H1 (cell line): ENCODE measurements around the gene PHKA1. TPM values are rescaled to one million over a fixed set of nuclear protein-coding genes. Genes with fewer than 3 reads are reported as not detected.

ENCODE experiments used
- CTCF ChIA-PET: fragments of 300-600 bp; sonication (Branson Sonifier 250); formaldehyde crosslinking; loops from one replicate; lab custom pipeline; 2021; ENCODE audit not compliant: partially characterized antibody; lab: Charles Lee
- POLR2A ChIA-PET: fragments of 300-600 bp; sonication (Branson Sonifier 250); formaldehyde crosslinking; loops from one replicate; lab custom pipeline; 2021; ENCODE audit warnings: inconsistent platforms; ENCODE audit not compliant: partially characterized antibody; lab: Charles Lee
- DNase-seq, 2 experiments: peaks; one replicate each; pipeline versions ENCODE4 v3.0.0 to v3.0.0-alpha.2; 2010 to 2022; ENCODE audit warnings: low spot score in 2 of 2, low read depth in 1 of 2, mixed read lengths in 1 of 2
- FAIRE-seq: peaks from 2 replicates; lab custom pipeline; 2011; peaks lifted over from hg19 to GRCh38; lab: Jason Lieb, UNC
- H2AFZ ChIP-seq: 2 replicates; pipeline ENCODE4 v1.8.1; 2012; ENCODE audit warnings: low read length, inconsistent platforms
- H2AK5ac ChIP-seq: 2 replicates; pipeline ENCODE4 v1.6.1; 2013; ENCODE audit warnings: low read depth, low read length
- H2BK120ac ChIP-seq: replicated peaks from 2 replicates; pipeline ENCODE3; 2013; ENCODE audit warnings: low read depth, low read length, inconsistent platforms
- H2BK12ac ChIP-seq: 2 replicates; pipeline ENCODE4 v1.6.1; 2013; ENCODE audit warnings: low read depth, low read length
- H2BK15ac ChIP-seq: 2 replicates; pipeline ENCODE4 v1.6.1; 2013; ENCODE audit warnings: low read length
- H2BK20ac ChIP-seq: 2 replicates; pipeline ENCODE4 v1.6.1; 2013; ENCODE audit warnings: low read length
- H2BK5ac ChIP-seq: 2 replicates; pipeline ENCODE4 v1.6.1; 2013; ENCODE audit warnings: low read depth, low read length
- H3K14ac ChIP-seq: 2 replicates; pipeline ENCODE4 v1.6.1; 2013; ENCODE audit warnings: inconsistent platforms; ENCODE audit not compliant: insufficient read length
- H3K18ac ChIP-seq: 2 replicates; pipeline ENCODE4 v1.6.1; 2013; ENCODE audit warnings: low read length; ENCODE audit errors: extremely low read depth
- H3K23ac ChIP-seq: 2 replicates; pipeline ENCODE4 v1.6.1; 2013; ENCODE audit warnings: inconsistent platforms; ENCODE audit not compliant: insufficient read length
- H3K23me2 ChIP-seq: 2 replicates; pipeline ENCODE4 v1.6.1; 2013; ENCODE audit warnings: low read depth, low read length
- H3K27ac ChIP-seq: 2 replicates; pipeline ENCODE4 v1.6.1; 2011; ENCODE audit warnings: low read depth, low read length, inconsistent platforms
- H3K27me3 ChIP-seq, 4 experiments: replicated peaks in 1 of 4; 1 replicate in 1 of 4; 2 replicates in 3 of 4; pipeline versions ENCODE4 v1.6.1 to v1.8.1; 2011 to 2013; ENCODE audit warnings: low read length in 3 of 4, mild to moderate bottlenecking in 3 of 4, inconsistent platforms in 2 of 4, mixed read lengths in 2 of 4, moderate library complexity in 1 of 4; ENCODE audit not compliant: control insufficient read depth in 3 of 4, insufficient read depth in 3 of 4; ENCODE audit errors: extremely low read depth in 1 of 4
- H3K36me3 ChIP-seq, 4 experiments: 2 replicates each; pipeline versions ENCODE4 v1.6.1 to v1.8.1; 2011 to 2013; ENCODE audit warnings: mild to moderate bottlenecking in 4 of 4, low read length in 3 of 4, moderate library complexity in 2 of 4, control low read depth in 1 of 4, inconsistent platforms in 1 of 4; ENCODE audit not compliant: insufficient read depth in 4 of 4, control insufficient read depth in 2 of 4
- H3K4ac ChIP-seq: replicated peaks from 2 replicates; pipeline ENCODE3; 2013; ENCODE audit warnings: low read length, low read depth, mixed read lengths, inconsistent platforms; ENCODE audit not compliant: insufficient read length
- H3K4me1 ChIP-seq, 4 experiments: replicated peaks in 1 of 4; 1 replicate in 1 of 4; 2 replicates in 3 of 4; pipeline versions ENCODE4 v1.6.1 to v1.8.1; 2011 to 2013; ENCODE audit warnings: low read length in 3 of 4, inconsistent platforms in 2 of 4, mixed read lengths in 1 of 4; ENCODE audit not compliant: insufficient read depth in 4 of 4, control insufficient read depth in 3 of 4
- H3K4me2 ChIP-seq, 2 experiments: 2 replicates each; pipeline versions ENCODE4 v1.6.1 to v1.8.1; 2011 to 2013; ENCODE audit warnings: low read depth in 2 of 2, low read length in 2 of 2, control low read depth in 1 of 2, inconsistent platforms in 1 of 2, mild to moderate bottlenecking in 1 of 2; ENCODE audit not compliant: insufficient read depth in 1 of 2
- H3K4me3 ChIP-seq, 4 experiments: fragments of 200-600, 300-600 bp in 1 of 4; sonication (generic), shearing (Covaris generic), sonication (Bioruptor Twin) in 1 of 4; 2 replicates each; pipeline versions ENCODE4 v1.5.1 to v1.8.1; 2011 to 2016; ENCODE audit warnings: low read length in 4 of 4, low read depth in 3 of 4, control low read depth in 2 of 4, inconsistent platforms in 2 of 4, mild to moderate bottlenecking in 2 of 4, mixed read lengths in 1 of 4, moderate library complexity in 1 of 4; ENCODE audit not compliant: insufficient read depth in 2 of 4; ENCODE audit errors: extremely low read depth in 1 of 4
- H3K56ac ChIP-seq: replicated peaks from 2 replicates; pipeline ENCODE3; 2013; ENCODE audit warnings: low read depth, mild to moderate bottlenecking, mixed read lengths, low read length, inconsistent platforms; ENCODE audit not compliant: insufficient read length
- H3K79me1 ChIP-seq: 2 replicates; pipeline ENCODE4 v1.6.1; 2013; ENCODE audit warnings: low read depth, low read length, control low read depth
- H3K79me2 ChIP-seq, 2 experiments: 2 replicates each; pipeline versions ENCODE4 v1.6.1 to v1.8.1; 2012 to 2013; ENCODE audit warnings: low read length in 2 of 2, mild to moderate bottlenecking in 2 of 2, inconsistent platforms in 1 of 2; ENCODE audit not compliant: insufficient read depth in 2 of 2, control insufficient read depth in 1 of 2
- H3K9ac ChIP-seq, 4 experiments: replicated peaks in 1 of 4; 1 replicate in 1 of 4; 2 replicates in 3 of 4; pipeline versions ENCODE4 v1.6.1 to v1.8.1; 2011 to 2013; ENCODE audit warnings: low read depth in 3 of 4, low read length in 3 of 4, control low read depth in 2 of 4, mild to moderate bottlenecking in 2 of 4, moderate library complexity in 2 of 4, inconsistent platforms in 1 of 4; ENCODE audit errors: extremely low read depth in 1 of 4
- H3K9me3 ChIP-seq, 2 experiments: 2 replicates each; pipeline versions ENCODE4 v1.6.1 to v1.8.1; 2012 to 2013; ENCODE audit warnings: mild to moderate bottlenecking in 2 of 2, moderate library complexity in 2 of 2, control low read depth in 1 of 2, inconsistent platforms in 1 of 2, low read depth in 1 of 2, low read length in 1 of 2, mixed read lengths in 1 of 2; ENCODE audit not compliant: insufficient read depth in 2 of 2
- H4K20me1 ChIP-seq, 2 experiments: replicated peaks in 1 of 2; 2 replicates each; pipeline versions ENCODE3 to v1.8.1; 2011 to 2013; ENCODE audit warnings: inconsistent platforms in 2 of 2, low read length in 2 of 2, mild to moderate bottlenecking in 1 of 2; ENCODE audit not compliant: insufficient read depth in 2 of 2, control insufficient read depth in 1 of 2
- H4K5ac ChIP-seq: 2 replicates; pipeline ENCODE4 v1.6.1; 2013; ENCODE audit warnings: low read length, low read depth, mixed read lengths, inconsistent platforms; ENCODE audit not compliant: insufficient read length
- H4K8ac ChIP-seq: 2 replicates; pipeline ENCODE4 v1.8.0; 2013; ENCODE audit warnings: mild to moderate bottlenecking, moderate library complexity, low read length, inconsistent platforms; ENCODE audit not compliant: insufficient read depth; ENCODE audit errors: extremely low read depth
- H4K91ac ChIP-seq: replicated peaks from 2 replicates; pipeline ENCODE3; 2013; ENCODE audit warnings: low read length, mixed read lengths, inconsistent platforms; ENCODE audit not compliant: insufficient read length
- SIN3A ChIP-seq, 2 experiments: IDR thresholded peaks in 1 of 2; conservative IDR thresholded peaks in 1 of 2; 2 replicates each; pipeline ENCODE4 v1.6.1; 2011 to 2012; ENCODE audit warnings: low read length in 2 of 2, improper control_type of control experiment in 1 of 2, low read depth in 1 of 2, mild to moderate bottlenecking in 1 of 2
- TAF1 ChIP-seq: IDR thresholded peaks from 2 replicates; pipeline ENCODE4 v1.6.1; 2011; ENCODE audit warnings: mild to moderate bottlenecking, low read depth, low read length
- polyA plus RNA-seq, 7 experiments: library from polyadenylated mRNA; depleted of rRNA in 3 of 7; stranded (reverse) in 5 of 7; unstranded in 2 of 7; fragments of >200 nt in 5 of 7; fragments of 200-250 nt in 2 of 7; gene quantifications; 1 replicate in 5 of 7; 2 replicates in 1 of 7; 4 replicates in 1 of 7; pipeline versions ENCODE4 v1.2.1 to v1.2.3, GENCODE V29; 2011 to 2013; ENCODE audit warnings: missing spikeins in 2 of 7, mixed read lengths in 2 of 7
- total RNA-seq: library from RNA; stranded (reverse); fragmentation: NEBNext Ultra II Directional; extraction: Animal tissue kit (Norgen Biotek cat#: 25700); gene quantifications from 2 replicates; pipeline ENCODE4 v1.2.1, GENCODE V29; 2021

The PHKA1 gene
- total and polyA plus RNA-seq, 2 of the 8 experiments (the other 6 are each of a cell fraction or from before 2014, with no cell fraction given), result 4.2 to 7.2 TPM

DNA sequence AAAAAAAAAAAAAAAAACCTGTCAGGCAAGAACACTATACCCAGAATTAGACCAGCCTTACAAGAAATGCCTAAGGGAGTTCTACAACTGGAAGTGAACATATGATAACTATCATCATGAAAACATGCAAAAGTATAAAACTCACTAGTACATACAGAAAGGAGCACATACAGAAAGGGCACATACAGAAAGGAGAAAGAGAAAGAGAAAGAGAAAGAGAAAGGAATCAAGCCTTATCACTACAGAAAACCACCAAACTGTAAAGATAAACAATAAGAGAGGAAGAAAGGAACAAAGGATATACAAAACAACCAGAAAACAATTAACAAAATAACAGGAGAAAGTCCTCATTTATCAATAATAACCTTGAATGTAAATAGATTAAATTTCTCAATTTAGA lies 50.4 kb downstream of the PHKA1 start:
- Histone ChIP-seq H3K79me1 (no peaks in the 10 kb centered on the region), H3K23me2 (peaks cover 1% of the 10 kb centered on the region; the same call in 1 of the 2 replicates), H2AK5ac (no peak overlapping the region), H3K4me3 (no peak overlapping the region), H4K20me1 (no peaks in the 10 kb centered on the region), H2BK20ac (no peak overlapping the region), H4K8ac (no peak overlapping the region), H3K79me2 (no peaks in the 10 kb centered on the region), H3K27me3 (no peaks in the 10 kb centered on the region), H3K4me2 (no peak overlapping the region), H3K14ac (no peak overlapping the region), H2BK12ac (no peak overlapping the region), H3K56ac (no peak overlapping the region), H4K5ac (no peak overlapping the region), H2AFZ (no peak overlapping the region), H3K27ac (no peak overlapping the region), H3K9me3 (no peaks in the 10 kb centered on the region), H3K18ac (no peak overlapping the region), H3K4me1 (no peaks in the 10 kb centered on the region), H4K91ac (no peak overlapping the region), H3K9ac (no peak overlapping the region), H2BK15ac (no peak overlapping the region), H2BK120ac (no peak overlapping the region), H3K23ac (no peak overlapping the region), H2BK5ac (no peak overlapping the region), H3K4ac (no peak overlapping the region), H3K36me3 (no peaks in the 10 kb centered on the region)
- ChIA-PET POLR2A (no interaction called here), CTCF (no interaction called here)
- FAIRE-seq (no peak), DNase-seq (no peak)
- TF ChIP-seq SIN3A (conservative IDR thresholded peaks at IDR 0.05 in 1 of 2, IDR thresholded peaks at IDR 0.05 in 1 of 2; ENCODE audit: low read depth in 1 of 2, low read length in 2 of 2) (no peak), TAF1 (no peak)
